GM12875 (cell line): ENCODE data around the gene SAA1.
A peak's percentile ranks its signal among the peaks of the same experiment; 100 is the strongest.

Experiments
- H3K4me3 ChIP-seq: one replicate; pipeline ENCODE4 v1.5.1; 2011; ENCODE audit warnings: low read depth, low read length, control low read depth
- TF ChIP-seq, protein P1 (sequence below): IDR thresholded peaks from 2 replicates; pipeline ENCODE4 v1.5.1; 2011; ENCODE audit warnings: low read depth, mild to moderate bottlenecking, control low read depth, inconsistent platforms, low read length, moderate library complexity, borderline replicate concordance; ENCODE audit not compliant: insufficient read depth

Gene SAA1

DNA sequence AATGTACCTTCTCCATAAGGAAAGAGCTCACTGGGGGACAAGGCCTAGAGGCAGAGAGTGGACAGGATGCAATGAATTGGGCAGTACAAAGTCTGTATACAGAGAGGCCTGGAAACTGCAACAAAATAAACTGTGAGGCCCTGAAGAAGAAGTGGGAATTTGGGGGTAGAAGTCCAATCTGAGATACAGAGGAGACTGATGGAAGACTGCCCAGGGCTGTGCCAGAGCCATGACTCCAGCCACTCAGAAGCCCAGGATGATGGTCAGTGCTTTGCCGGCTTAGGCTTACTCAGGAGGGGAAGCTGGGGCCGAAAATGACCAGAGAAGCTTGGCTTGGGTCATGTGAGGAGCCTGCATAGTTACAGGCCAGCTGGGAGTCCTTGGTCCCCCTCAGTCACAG lies 35.2 kb upstream of the SAA1 start:
- no peak overlapping the region for H3K4me3 ChIP-seq
- TF ChIP-seq, protein P1, sequence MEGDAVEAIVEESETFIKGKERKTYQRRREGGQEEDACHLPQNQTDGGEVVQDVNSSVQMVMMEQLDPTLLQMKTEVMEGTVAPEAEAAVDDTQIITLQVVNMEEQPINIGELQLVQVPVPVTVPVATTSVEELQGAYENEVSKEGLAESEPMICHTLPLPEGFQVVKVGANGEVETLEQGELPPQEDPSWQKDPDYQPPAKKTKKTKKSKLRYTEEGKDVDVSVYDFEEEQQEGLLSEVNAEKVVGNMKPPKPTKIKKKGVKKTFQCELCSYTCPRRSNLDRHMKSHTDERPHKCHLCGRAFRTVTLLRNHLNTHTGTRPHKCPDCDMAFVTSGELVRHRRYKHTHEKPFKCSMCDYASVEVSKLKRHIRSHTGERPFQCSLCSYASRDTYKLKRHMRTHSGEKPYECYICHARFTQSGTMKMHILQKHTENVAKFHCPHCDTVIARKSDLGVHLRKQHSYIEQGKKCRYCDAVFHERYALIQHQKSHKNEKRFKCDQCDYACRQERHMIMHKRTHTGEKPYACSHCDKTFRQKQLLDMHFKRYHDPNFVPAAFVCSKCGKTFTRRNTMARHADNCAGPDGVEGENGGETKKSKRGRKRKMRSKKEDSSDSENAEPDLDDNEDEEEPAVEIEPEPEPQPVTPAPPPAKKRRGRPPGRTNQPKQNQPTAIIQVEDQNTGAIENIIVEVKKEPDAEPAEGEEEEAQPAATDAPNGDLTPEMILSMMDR = no peak

DNA sequence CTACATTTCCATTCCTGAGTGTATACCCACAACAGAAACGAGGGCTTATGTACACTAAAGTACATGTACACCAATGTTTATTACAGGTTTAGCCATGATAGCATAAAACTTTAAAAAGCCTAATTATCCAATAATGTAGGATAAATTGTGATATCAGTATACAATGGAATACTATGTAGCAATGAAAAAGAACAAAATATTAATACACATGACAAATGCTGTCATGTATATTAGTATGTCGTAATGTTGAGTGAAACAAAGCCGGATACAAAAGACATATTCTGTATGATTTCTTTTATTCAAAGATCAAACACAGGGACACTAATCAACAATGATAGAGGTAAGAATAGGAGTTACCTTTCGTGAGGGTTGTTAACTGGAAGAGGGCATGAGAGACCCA lies 32.2 kb upstream of the SAA1 start:
- no peak overlapping the region for H3K4me3 ChIP-seq
- TF ChIP-seq, protein P1 = no peak

DNA sequence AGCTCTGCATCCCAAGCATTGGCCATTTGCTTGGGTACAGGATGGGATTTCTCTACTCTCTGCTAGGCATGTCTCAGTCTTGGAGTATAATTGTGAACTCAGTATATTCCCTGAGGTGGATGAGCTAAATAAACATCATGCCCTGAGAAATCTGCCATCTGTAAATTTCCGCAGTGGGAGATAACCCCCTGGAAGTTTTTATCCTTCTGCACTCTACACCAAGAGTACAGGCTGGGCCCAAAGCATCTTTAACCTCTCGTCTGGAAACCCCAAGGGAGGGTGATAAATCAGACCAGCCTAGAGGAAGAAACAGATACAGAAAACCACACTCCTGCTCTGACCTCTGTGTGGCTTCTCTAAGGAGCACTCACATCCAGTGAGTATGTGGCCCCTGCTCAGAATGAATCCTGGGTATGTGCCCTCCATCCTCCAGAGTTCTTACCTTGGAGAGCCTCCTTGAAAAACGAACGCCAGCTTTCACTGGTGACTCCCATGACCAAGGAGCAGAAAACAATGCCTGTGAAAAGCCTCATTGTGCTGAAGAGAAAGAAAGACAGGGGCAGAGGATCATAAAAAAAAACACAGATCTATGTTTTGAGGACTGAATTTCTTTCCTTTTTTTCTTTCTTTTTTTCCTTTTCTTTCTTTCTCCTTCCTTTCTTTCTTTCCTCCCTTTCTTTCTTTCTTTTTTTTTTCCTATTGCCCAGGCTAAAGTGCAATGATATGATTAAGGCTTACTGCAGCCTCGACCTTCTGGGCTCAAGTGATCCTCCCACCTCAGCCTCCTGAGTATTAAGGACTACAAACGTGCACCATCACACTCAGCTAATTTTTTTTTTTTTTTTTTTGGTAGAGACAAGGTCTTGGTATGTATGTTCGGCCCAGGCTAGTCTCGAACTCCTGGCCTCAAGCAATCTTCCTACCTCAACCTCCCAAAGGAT lies 30.4 kb upstream of the SAA1 start:
- TF ChIP-seq, protein P1 = no peak
- no peak overlapping the region for H3K4me3 ChIP-seq

DNA sequence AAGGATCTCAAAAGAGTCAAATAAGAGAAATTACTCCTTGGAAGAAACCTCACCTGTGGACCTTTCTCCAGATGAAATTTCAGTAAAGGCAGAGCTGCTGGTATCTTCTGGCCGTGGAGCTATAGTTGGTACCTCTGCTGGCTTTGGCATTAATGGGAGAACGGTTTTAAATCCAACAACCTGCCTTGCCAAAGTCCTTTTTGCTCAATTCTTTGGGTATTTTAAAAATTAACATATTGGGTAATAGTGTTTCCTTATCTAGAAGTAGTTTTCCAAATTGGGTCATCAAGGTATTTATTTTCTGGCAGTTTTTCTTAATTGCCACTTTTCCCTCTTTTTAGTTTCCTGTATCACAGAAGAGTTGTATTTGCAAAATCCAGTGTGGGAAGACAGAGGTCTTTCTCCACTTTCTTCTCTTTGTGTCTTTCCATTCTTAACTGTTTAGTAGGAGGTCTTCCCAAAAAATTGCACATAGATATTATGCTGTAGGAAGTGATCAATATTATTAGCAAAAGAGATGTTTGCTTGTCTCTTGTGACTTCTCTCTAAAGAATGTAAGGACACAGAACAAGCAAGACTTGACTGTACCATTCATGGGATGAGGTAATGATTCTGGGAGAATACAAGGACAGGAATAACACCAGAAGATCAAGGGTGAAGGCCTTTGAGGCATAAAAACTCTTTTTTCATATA lies 29.3 kb upstream of the SAA1 start, which contains the start of gene SAA4:
Gene SAA4, minus strand, starts transcription at position 139 of the 693 bp plus-strand sequence. CDS start 876 bp downstream, outside the sequence.
- H3K4me3 ChIP-seq = no peak within 1 kb of the TSS

DNA sequence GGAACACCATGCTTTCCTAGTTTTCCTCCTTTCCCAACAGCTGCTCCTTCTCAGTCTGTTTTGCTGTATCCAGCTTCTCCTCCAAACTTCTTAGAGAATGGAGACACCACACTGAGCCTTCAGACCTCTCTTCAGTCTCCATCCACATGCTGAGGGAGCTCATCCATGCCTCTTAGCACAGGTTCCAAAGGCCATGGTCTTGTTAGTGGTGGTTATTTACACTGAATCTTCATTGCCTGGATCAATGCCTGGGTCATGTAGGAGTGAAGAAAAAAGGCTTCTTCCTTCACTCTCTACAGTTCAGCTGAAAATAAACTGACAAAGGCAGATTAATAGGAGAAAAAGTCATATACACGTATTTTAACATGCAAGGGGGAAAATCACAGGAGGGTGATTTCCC lies 26.4 kb upstream of the SAA1 start:
- TF ChIP-seq, protein P1 = no peak

More for the DNA sequence above, 29.3 kb upstream of the SAA1 start, which contains the start of gene SAA4:
- TF ChIP-seq, protein P1 = no peak

DNA sequence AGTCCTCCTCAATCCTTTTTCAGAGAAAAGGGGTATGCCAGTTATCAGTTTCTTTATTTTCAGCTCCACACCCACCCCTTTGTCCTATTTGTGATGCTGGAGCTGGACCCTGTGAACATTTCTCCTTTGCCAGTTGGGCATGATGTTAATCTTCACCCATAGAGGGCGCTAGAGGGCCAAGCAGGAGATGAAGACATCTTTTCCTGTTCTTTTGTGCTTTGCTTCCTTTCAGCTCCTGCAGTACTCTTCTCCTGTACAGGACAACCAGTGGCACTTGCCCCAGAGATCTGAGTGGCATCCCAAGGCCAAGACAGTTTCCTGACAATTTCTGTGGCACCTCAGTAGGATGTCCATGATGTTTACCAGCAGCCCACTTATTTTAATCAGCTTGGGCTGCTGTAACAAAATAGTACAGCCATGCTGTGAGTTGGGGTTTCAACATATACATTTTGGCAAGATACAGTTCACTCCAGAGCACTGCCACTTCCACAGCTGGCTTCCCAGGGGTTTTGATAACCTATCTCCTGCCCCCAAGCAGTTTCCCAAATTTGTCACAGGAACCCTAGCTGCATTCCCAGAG lies 22.2 kb upstream of the SAA1 start:
- TF ChIP-seq, protein P1 = peak; percentile 89
- H3K4me3 ChIP-seq = no peak overlapping the region

More for the DNA sequence above, 26.4 kb upstream of the SAA1 start:
- no peak overlapping the region for H3K4me3 ChIP-seq
